Transverse colon (tissue), 3 donors: ENCODE results near the gene HIVEP2.

Experiments
- CTCF ChIP-seq, 5 experiments: fragments of 200-600 bp in 3 of 5; fragments of 450-650 bp in 2 of 5; sonication (generic) in 3 of 5; IDR thresholded peaks; 1 replicate in 2 of 5; 2 replicates in 3 of 5; pipeline ENCODE4 v1.5.1; 2016 to 2017; ENCODE audit warnings: antibody characterized with exemption in 5 of 5, inconsistent platforms in 3 of 5, mild to moderate bottlenecking in 2 of 5, moderate library complexity in 1 of 5
- EP300 ChIP-seq: sonication (generic); formaldehyde crosslinking; IDR thresholded peaks from one replicate; pipeline ENCODE4 v1.6.1; 2017; ENCODE audit warnings: antibody characterized with exemption, low read depth

- TF ChIP-seq CTCF (IDR thresholded peaks at IDR 0.05) (no peak), EP300 (no peak)
These were observed 157.6 kb downstream of the HIVEP2 start for GRCh38 chr6:142787422-142787821.
